BE2C (cell line): Measurements from ENCODE around the gene WNT7A.

Experiments used
- DNase-seq: peaks from one replicate; pipeline ENCODE4 v3.0.0-alpha.2; 2020
- H3K27me3 ChIP-seq: fragments of 250-450 bp; sonication (Bioruptor Pico); 2 replicates; pipeline ENCODE4 v1.5.1; 2020; ENCODE audit warnings: mild to moderate bottlenecking
- H3K36me3 ChIP-seq: fragments of 250-450 bp; sonication (Bioruptor Pico); 2 replicates; pipeline ENCODE4 v1.5.1; 2020; ENCODE audit warnings: mild to moderate bottlenecking
- H3K4me1 ChIP-seq: fragments of 250-450 bp; sonication (Bioruptor Pico); 2 replicates; pipeline ENCODE4 v1.5.1; 2020
- H3K4me3 ChIP-seq: 2 replicates; pipeline ENCODE4 v1.5.1; 2011; ENCODE audit warnings: low read depth, low read length
- H3K9me3 ChIP-seq: fragments of 250-450 bp; sonication (Bioruptor Pico); 2 replicates; pipeline ENCODE4 v1.5.1; 2020
- CTCF ChIP-seq: IDR thresholded peaks from 2 replicates; pipeline ENCODE4 v1.5.1; 2012; ENCODE audit warnings: mild to moderate bottlenecking, low read depth, low read length

Gene WNT7A

GRCh38 chr3:13796701-13797460, 83.0 kb downstream of the WNT7A start:
- TF ChIP-seq CTCF = no peak
- Histone ChIP-seq H3K4me3 (no peak overlapping the region), H3K9me3 (no peaks in the 10 kb centered on the region), H3K27me3 (no peaks in the 10 kb centered on the region), H3K36me3 (no peaks in the 10 kb centered on the region), H3K4me1 (no peaks in the 10 kb centered on the region)
- DNase-seq = no peak

GRCh38 chr3:13795816-13796215, 84.1 kb downstream of the WNT7A start:
- Histone ChIP-seq H3K4me1 (no peaks in the 10 kb centered on the region), H3K36me3 (no peaks in the 10 kb centered on the region), H3K9me3 (no peaks in the 10 kb centered on the region), H3K4me3 (no peak overlapping the region), H3K27me3 (no peaks in the 10 kb centered on the region)
- no peak for DNase-seq
- no peak for TF ChIP-seq CTCF

- Histone ChIP-seq H3K4me3 (no peak overlapping the region), H3K36me3 (no peaks in the 10 kb centered on the region), H3K4me1 (no peaks in the 10 kb centered on the region), H3K27me3 (no peaks in the 10 kb centered on the region), H3K9me3 (no peaks in the 10 kb centered on the region)
- no peak for DNase-seq
- no peak for TF ChIP-seq CTCF
Measured at GRCh38 chr3:13794322-13794721, 85.5 kb downstream of the WNT7A start.

- no peaks in the 10 kb centered on the region for H3K27me3 ChIP-seq
- no peak for DNase-seq
- TF ChIP-seq CTCF = no peak
Measured at GRCh38 chr3:13793451-13793850, 86.4 kb downstream of the WNT7A start.

GRCh38 chr3:13792512-13793371, 87.1 kb downstream of the WNT7A start:
- no peaks in the 10 kb centered on the region for H3K4me1 ChIP-seq
- DNase-seq = no peak

More at GRCh38 chr3:13793451-13793850, 86.4 kb downstream of the WNT7A start:
- Histone ChIP-seq H3K9me3 (no peaks in the 10 kb centered on the region), H3K4me3 (no peak overlapping the region), H3K4me1 (no peaks in the 10 kb centered on the region), H3K36me3 (no peaks in the 10 kb centered on the region)

More at GRCh38 chr3:13792512-13793371, 87.1 kb downstream of the WNT7A start:
- H3K27me3 ChIP-seq = no peaks in the 10 kb centered on the region
- no peaks in the 10 kb centered on the region for H3K9me3 ChIP-seq
- H3K4me3 ChIP-seq = no peak overlapping the region
- TF ChIP-seq CTCF = no peak
- H3K36me3 ChIP-seq = no peaks in the 10 kb centered on the region
